ENCODE data around the gene PICALM.
"Not testable (repeated sequence)": the region's sequence is repeated elsewhere in the genome, so short reads cannot be mapped to it uniquely, and the experiment has no call there.

The PICALM gene, protein sequence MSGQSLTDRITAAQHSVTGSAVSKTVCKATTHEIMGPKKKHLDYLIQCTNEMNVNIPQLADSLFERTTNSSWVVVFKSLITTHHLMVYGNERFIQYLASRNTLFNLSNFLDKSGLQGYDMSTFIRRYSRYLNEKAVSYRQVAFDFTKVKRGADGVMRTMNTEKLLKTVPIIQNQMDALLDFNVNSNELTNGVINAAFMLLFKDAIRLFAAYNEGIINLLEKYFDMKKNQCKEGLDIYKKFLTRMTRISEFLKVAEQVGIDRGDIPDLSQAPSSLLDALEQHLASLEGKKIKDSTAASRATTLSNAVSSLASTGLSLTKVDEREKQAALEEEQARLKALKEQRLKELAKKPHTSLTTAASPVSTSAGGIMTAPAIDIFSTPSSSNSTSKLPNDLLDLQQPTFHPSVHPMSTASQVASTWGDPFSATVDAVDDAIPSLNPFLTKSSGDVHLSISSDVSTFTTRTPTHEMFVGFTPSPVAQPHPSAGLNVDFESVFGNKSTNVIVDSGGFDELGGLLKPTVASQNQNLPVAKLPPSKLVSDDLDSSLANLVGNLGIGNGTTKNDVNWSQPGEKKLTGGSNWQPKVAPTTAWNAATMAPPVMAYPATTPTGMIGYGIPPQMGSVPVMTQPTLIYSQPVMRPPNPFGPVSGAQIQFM

DNA sequence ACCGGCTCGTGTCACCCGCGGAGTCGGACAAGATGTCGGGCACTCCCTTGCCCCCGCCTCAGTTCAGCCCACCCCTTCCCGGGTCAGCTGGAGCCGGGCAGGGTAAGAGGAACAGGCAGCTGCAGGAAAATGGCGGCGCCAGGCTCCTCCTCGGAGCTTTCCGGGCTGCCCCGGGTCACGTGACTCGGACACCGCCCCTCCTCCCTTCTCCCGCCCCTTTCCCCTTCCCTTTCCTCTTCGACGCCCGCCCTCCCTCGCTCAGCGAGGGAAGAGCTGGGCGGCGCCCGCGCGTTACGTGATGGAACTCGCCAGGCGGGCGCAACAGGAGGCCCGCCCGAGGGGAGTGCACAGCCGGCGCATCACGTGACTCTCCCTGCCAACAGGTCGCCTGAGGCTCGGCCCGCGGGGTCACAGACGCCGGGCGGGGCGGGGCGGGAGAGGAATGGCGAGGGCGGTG is at the start of gene PICALM:
Gene PICALM, minus strand, starts transcription at position 134 of the 457 bp plus-strand sequence. CDS start 304 bp downstream, outside the sequence.
- peaks cover 35% of the 10 kb centered on the region for H3K4me1 Mint-ChIP-seq (ENCODE audit: low read depth)
- peak within 1 kb of the TSS; percentile 95 for H3K27ac Mint-ChIP-seq
- peak within 1 kb of the TSS; percentile 96 for H3K4me3 Mint-ChIP-seq
- H3K27me3 Mint-ChIP-seq: no peaks in the 10 kb centered on the region
- H3K36me3 Mint-ChIP-seq (ENCODE audit: low read depth): peaks cover 31% of the 10 kb centered on the region
- no peaks in the 10 kb centered on the region for H3K9me3 Mint-ChIP-seq

DNA sequence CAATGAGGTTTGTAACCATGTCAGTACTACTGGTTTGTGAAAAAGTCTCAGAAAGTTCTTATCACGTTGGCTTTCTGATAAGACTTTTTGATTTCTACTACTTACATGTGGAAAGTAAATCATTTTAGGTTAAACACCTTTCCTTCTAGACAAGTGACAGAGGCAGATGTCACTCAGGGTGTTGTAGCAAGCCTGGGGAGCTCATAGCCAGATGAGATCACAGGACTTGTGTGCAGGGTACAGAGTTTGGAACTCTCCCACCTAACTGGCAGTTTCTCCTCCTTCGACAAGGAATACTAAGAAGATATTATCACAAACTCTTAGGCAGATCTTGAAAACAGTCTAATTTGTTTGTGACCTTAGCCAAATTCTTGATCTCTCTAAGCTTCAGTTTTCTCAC is 49.4 kb upstream of the PICALM start:
- no peak overlapping the region for H3K27ac Mint-ChIP-seq
- H3K27me3 Mint-ChIP-seq: peaks cover 7% of the 10 kb centered on the region
- peaks cover 37% of the 10 kb centered on the region for H3K4me1 Mint-ChIP-seq (ENCODE audit: low read depth)
- no peaks in the 10 kb centered on the region for H3K36me3 Mint-ChIP-seq (ENCODE audit: low read depth)
- H3K4me3 Mint-ChIP-seq: no peak overlapping the region
- no peaks in the 10 kb centered on the region for H3K9me3 Mint-ChIP-seq

DNA sequence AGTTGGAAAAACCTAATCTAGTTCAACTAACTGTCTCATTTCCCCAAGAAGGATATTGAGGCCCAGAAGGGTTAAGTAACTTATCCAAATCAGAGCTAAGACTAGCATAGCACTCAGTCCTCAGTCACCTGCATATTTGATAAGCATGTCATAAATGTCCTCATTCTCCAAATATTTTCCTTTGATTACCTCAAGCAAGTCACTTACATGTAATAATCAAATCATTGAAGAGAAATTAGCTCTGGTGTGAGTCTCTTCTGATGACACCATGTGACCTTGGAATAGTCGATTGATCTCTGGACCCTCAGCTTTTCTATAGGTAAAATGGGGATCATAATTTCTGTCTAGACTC is 48.8 kb upstream of the PICALM start:
- Mint-ChIP-seq H3K4me3 (no peak overlapping the region), H3K27ac (no peak overlapping the region), H3K36me3 (ENCODE audit: low read depth) (no peaks in the 10 kb centered on the region), H3K9me3 (no peaks in the 10 kb centered on the region), H3K27me3 (peaks cover 7% of the 10 kb centered on the region), H3K4me1 (ENCODE audit: low read depth) (peaks cover 33% of the 10 kb centered on the region)

DNA sequence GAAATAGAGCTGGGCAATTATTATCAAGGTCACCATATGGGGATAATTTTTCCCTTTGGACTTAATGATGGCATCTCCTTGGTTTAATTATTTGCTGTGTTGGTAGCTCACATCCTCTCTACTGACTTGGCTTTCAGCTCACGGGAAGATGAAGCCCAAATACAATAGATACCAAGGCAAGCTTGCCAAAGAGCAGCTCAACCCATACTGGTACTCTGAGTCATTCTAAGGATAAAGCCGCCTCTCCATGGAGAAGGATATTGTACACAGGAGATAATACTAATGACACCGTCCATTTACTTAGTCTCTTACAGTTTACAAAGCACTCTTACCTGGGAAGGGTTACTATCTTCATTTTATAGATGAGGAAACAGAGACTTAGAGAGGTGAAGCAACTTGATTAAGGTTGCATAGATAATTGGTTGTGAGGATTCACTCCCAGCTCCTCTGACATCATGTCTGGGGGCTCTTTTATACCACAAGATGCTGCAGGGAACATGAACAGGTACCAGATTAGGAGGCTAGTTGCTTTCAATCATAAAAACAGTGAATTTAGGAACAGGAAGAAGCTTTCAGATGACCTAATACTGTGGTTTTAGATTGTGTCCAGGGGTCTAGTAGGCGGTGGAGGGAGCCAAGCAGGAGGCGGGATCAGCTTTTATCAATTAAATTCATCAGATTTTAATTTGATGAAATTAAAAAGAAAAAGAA is 48.3 kb upstream of the PICALM start:
- Mint-ChIP-seq H3K4me1 (ENCODE audit: low read depth) (peaks cover 32% of the 10 kb centered on the region), H3K27me3 (peaks cover 7% of the 10 kb centered on the region), H3K4me3 (peak overlapping the region; percentile 67), H3K9me3 (no peaks in the 10 kb centered on the region), H3K27ac (peak overlapping the region; percentile 95), H3K36me3 (ENCODE audit: low read depth) (no peaks in the 10 kb centered on the region)

DNA sequence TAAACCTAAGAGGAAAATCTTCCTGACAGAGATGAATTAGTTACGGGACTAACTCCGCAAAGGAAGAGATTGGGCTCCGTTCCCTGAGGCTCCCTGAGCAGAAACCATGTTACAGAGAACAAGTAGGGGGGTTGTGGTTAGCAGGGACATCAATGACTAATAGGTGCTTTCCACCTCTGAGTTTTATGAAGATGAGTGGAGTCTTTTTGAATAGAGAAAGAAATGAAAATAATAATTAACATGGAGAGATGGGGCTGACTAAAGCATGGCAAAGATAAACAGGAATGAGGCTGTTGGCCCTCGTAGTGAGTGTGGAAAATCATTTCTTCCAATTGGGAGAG is 47.5 kb upstream of the PICALM start:
- no peaks in the 10 kb centered on the region for H3K9me3 Mint-ChIP-seq
- H3K4me1 Mint-ChIP-seq (ENCODE audit: low read depth): peaks cover 32% of the 10 kb centered on the region
- H3K27ac Mint-ChIP-seq: peak overlapping the region; percentile 95
- no peaks in the 10 kb centered on the region for H3K36me3 Mint-ChIP-seq (ENCODE audit: low read depth)
- H3K4me3 Mint-ChIP-seq: peak overlapping the region; percentile 67
- H3K27me3 Mint-ChIP-seq: peaks cover 6% of the 10 kb centered on the region

DNA sequence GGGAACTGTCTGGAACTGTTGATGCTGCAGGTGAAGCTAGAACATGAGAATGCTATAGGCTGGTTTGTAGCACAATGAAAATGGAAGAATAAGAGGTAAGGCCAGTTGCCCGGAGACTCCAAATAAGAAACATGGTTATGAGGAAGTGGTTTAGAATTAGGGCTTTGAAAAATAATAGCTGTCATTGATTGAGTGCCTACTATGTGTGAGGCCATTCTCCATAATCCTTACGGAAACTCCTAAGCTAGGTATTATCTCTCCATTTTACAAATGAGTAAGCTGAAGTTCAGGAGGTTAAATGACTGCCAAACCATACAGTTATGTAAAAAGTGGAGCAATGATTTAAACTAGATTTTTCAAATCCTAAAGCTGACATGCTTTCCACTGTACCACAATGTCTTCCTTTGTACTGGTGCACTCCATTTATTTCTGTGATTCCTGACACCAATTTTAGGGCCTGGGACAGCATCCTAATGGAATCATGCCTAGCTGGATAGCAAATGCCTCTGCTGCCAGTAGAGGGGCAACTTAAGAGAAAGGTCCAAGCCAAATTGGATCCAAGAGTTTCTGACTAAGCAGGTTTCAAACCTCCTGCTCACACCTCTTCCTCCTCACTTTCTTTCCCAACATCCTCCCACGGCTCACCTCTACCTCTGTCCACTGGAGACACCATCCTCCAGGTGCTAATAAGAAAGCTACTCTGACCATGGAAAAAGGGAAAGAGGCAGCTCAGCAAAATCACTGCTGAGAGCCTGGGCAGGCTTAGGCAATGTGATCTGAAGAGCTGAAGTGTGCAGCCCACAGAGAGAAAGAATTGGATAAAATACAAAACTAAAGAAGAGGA is 46.9 kb upstream of the PICALM start:
- no peaks in the 10 kb centered on the region for H3K36me3 Mint-ChIP-seq (ENCODE audit: low read depth)
- peaks cover 3% of the 10 kb centered on the region for H3K27me3 Mint-ChIP-seq
- peaks cover 32% of the 10 kb centered on the region for H3K4me1 Mint-ChIP-seq (ENCODE audit: low read depth)
- no peaks in the 10 kb centered on the region for H3K9me3 Mint-ChIP-seq
- peak overlapping the region; percentile 67 for H3K4me3 Mint-ChIP-seq
- peak overlapping the region; percentile 95 for H3K27ac Mint-ChIP-seq

DNA sequence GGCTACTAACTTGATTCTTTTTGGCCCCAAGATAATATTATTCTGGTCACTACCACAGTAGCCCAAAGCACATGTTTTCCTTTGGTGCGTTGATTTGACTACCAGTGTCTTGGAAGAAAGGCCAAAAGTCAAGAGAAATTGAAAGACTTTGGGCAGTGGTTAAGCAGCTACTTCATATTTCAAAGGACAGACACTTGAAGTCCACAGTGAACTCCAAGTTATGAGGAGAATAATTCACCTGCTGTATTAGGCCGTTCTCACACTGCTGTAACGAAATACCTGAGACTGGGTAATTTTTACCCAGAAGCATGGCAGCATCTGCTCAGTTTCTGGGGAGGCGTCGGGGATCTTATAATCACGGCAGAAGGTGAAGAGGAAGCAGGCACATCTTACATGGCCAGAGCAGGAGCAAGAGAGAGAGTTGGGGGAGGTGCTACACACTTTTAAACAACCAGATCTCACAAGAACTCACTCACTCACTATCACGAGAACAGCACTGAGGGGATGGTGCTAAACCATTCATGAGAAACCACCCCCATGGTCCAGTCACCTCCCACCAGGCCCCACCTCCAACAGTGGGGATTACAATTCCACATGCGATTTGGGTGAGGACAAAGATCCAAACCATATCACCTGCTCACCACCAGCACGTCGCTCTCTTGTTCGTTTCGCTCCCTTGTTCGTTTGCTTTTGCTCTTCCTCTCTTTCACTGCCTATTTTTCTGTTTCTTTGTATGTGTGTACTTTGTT is 40.2 kb upstream of the PICALM start:
- Mint-ChIP-seq H3K4me3 (no peak overlapping the region), H3K27me3 (no peaks in the 10 kb centered on the region), H3K27ac (no peak overlapping the region), H3K36me3 (ENCODE audit: low read depth) (no peaks in the 10 kb centered on the region), H3K9me3 (no peaks in the 10 kb centered on the region), H3K4me1 (ENCODE audit: low read depth) (no peaks in the 10 kb centered on the region)

DNA sequence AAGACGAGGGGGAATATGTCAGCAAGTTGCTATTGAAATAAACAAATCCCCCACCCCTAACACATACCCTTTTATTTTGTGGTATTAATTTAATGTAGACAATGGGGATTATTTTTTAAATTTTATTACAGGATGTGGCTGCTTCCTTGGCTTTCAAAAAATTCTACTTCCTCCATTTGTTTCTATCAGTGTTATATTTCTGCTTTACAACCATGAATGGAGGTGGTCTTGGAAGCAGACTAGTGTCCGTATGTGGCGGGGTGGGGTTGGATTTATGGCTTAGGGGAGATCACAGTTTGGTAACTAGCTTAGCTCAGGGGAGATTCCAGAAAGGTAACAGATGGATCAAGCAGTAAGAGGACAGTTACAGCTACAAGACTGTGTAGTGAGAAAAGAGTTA is 39.3 kb upstream of the PICALM start:
- H3K27ac Mint-ChIP-seq: no peak overlapping the region
- H3K4me1 Mint-ChIP-seq (ENCODE audit: low read depth): no peaks in the 10 kb centered on the region
- no peaks in the 10 kb centered on the region for H3K9me3 Mint-ChIP-seq
- H3K36me3 Mint-ChIP-seq (ENCODE audit: low read depth): no peaks in the 10 kb centered on the region
- H3K4me3 Mint-ChIP-seq: no peak overlapping the region
- no peaks in the 10 kb centered on the region for H3K27me3 Mint-ChIP-seq

DNA sequence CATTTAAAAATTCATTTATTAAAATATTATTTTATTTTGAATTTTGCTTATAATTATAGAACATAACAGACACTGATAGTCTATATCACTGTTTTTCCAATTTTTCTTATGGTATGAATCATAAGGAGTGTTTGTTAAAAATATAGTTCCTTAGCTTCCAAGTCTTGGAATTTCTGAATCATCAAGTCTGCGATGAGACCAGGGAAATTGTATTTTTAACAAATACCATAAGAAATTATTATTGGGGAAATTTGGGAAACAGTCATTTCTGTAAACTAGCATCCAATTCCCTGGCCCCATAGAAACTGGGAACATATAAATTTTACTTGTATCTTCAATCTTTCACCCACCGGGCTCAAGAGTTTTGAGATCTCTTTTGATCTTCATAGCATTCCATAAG is 38.0 kb upstream of the PICALM start:
- H3K4me3 Mint-ChIP-seq: no peak overlapping the region
- H3K27me3 Mint-ChIP-seq: no peaks in the 10 kb centered on the region
- no peaks in the 10 kb centered on the region for H3K4me1 Mint-ChIP-seq (ENCODE audit: low read depth)
- H3K27ac Mint-ChIP-seq: no peak overlapping the region
- no peaks in the 10 kb centered on the region for H3K36me3 Mint-ChIP-seq (ENCODE audit: low read depth)
- H3K9me3 Mint-ChIP-seq: no peaks in the 10 kb centered on the region

DNA sequence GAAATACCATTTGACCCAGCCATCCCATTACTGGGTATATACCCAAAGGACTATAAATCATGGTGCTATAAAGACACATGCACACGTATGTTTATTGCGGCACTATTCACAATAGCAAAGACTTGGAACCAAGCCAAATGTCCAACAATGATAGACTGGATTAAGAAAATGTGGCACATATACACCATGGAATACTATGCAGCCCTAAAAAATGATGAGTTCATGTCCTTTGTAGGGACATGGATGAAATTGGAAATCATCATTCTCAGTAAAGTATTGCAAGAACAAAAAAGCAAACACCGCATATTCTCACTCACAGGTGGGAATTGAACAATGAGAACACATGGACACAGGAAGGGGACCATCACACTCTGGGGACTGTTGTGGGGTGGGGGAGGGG is 37.1 kb upstream of the PICALM start:
- H3K4me1 Mint-ChIP-seq (ENCODE audit: low read depth); H3K9me3 Mint-ChIP-seq; H3K27me3 Mint-ChIP-seq; H3K27ac Mint-ChIP-seq; H3K36me3 Mint-ChIP-seq (ENCODE audit: low read depth); H3K4me3 Mint-ChIP-seq: not testable (repeated sequence)

DNA sequence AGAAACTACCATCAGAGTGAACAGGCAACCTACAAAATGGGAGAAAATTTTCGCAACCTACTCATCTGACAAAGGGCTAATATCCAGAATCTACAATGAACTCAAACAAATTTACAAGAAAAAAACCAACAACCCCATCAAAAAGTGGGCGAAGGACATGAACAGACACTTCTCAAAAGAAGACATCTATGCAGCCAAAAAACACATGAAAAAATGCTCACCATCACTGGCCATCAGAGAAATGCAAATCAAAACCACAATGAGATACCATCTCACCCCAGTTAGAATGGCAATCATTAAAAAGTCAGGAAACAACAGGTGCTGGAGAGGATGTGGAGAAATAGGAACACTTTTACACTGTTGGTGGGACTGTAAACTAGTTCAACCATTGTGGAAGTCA is 36.7 kb upstream of the PICALM start:
- not testable (repeated sequence) for H3K4me3 Mint-ChIP-seq; H3K4me1 Mint-ChIP-seq (ENCODE audit: low read depth); H3K36me3 Mint-ChIP-seq (ENCODE audit: low read depth); H3K27ac Mint-ChIP-seq; H3K27me3 Mint-ChIP-seq; H3K9me3 Mint-ChIP-seq

DNA sequence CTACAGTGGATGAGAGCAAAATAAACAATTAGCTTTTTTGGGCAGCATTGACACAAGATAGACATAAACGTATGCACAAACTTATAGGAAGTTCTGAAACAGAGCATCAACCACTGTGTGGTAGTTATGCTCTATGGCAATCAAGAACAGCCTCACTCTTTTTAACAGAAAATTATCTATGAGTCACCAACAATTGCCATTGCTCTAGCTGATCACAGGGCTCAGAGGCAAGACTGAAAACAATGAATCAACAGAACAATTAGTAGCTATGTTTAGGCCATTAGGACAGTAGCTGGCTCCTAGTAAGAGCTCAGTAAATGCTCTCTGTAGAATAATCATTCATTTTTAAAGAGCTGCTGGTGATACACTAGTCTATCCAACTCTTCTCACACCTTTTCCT is 34.9 kb upstream of the PICALM start:
- no peak overlapping the region for H3K4me3 Mint-ChIP-seq
- no peaks in the 10 kb centered on the region for H3K27me3 Mint-ChIP-seq
- H3K27ac Mint-ChIP-seq: no peak overlapping the region
- no peaks in the 10 kb centered on the region for H3K9me3 Mint-ChIP-seq
- H3K4me1 Mint-ChIP-seq (ENCODE audit: low read depth): no peaks in the 10 kb centered on the region
- H3K36me3 Mint-ChIP-seq (ENCODE audit: low read depth): no peaks in the 10 kb centered on the region

DNA sequence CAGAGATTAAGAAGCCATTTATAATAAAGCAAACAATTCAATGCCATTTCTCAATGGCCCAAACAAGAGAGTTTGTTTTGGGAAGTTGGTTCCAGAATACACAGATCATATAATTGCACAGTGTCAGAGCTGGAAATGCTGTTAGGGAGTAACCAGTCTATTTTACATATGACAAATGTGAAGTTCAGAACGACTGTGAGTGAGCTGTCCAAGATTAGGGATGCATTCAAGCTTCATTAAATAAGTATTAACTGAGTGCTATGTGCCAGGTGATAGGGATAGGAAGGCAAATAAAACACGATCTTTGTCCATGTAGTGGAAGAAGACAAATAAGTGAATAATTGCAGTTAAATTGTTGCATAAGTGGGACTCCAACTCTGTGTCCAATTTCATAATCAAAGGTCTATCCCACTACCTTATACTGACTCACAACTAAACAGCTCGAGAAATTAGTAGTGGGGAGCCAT is 33.1 kb upstream of the PICALM start:
- H3K27ac Mint-ChIP-seq: no peak overlapping the region
- no peaks in the 10 kb centered on the region for H3K36me3 Mint-ChIP-seq (ENCODE audit: low read depth)

DNA sequence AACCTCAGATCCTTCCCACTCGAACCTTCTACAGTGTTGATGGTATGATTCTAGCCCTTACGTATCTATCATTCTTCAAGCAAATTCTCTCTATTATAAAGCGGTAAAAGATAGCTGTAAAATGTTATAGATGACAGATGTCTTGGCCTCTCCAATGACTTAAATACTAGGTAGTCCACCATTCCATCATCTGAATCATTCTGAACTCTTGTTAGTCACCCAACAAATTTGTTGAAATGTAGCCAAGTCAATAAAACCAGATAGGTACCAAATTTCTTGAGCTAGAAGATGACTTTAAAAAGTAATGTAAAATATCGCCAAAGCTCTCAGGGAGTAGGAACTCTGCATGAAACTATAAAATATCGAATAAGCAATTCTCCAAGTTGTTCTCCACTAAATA is 32.6 kb upstream of the PICALM start:
- Mint-ChIP-seq H3K4me3 (no peak overlapping the region), H3K36me3 (ENCODE audit: low read depth) (no peaks in the 10 kb centered on the region), H3K9me3 (no peaks in the 10 kb centered on the region), H3K4me1 (ENCODE audit: low read depth) (no peaks in the 10 kb centered on the region), H3K27me3 (no peaks in the 10 kb centered on the region), H3K27ac (no peak overlapping the region)

More for the DNA sequence above, 33.1 kb upstream of the PICALM start:
- H3K9me3 Mint-ChIP-seq: no peaks in the 10 kb centered on the region
- no peak overlapping the region for H3K4me3 Mint-ChIP-seq
- no peaks in the 10 kb centered on the region for H3K4me1 Mint-ChIP-seq (ENCODE audit: low read depth)
- no peaks in the 10 kb centered on the region for H3K27me3 Mint-ChIP-seq
